Tibial artery (tissue), 4 donors: ENCODE measurements around the gene ITFG1.
"Not testable (repeated sequence)": the region's sequence is repeated elsewhere in the genome, so short reads cannot be mapped to it uniquely, and the experiment has no call there.

Experiments
- DNase-seq, 2 donors: peaks; one replicate each; pipeline ENCODE4 v3.0.0-alpha.2; 2019
- H3K27ac ChIP-seq, 2 donors: fragments of 200-600 bp; sonication (generic) in 1 of 2; 1 replicate in 1 of 2; 2 replicates in 1 of 2; pipeline ENCODE4 v1.5.1; 2018 to 2019; ENCODE audit warnings: mild to moderate bottlenecking in 1 of 2
- H3K27me3 ChIP-seq, 2 donors: fragments of 200-600 bp; sonication (generic) in 1 of 2; one replicate each; pipeline versions ENCODE4 v1.5.1 to v1.6.0; 2016 to 2019
- H3K36me3 ChIP-seq, 3 donors: fragments of 200-600 bp; sonication (generic) in 2 of 3; one replicate each; pipeline ENCODE4 v1.5.1; 2016 to 2019; ENCODE audit warnings: mild to moderate bottlenecking in 2 of 3
- H3K4me1 ChIP-seq, 4 donors: fragments of 200-600 bp; sonication (generic) in 2 of 4; 1 replicate in 3 of 4; 2 replicates in 1 of 4; pipeline ENCODE4 v1.5.1; 2016 to 2019
- H3K4me3 ChIP-seq, 2 donors: fragments of 200-600 bp; sonication (generic) in 1 of 2; 1 replicate in 1 of 2; 2 replicates in 1 of 2; pipeline ENCODE4 v1.5.1; 2018 to 2019; ENCODE audit warnings: mild to moderate bottlenecking in 2 of 2
- H3K9me3 ChIP-seq, 3 donors: fragments of 200-600 bp; sonication (generic) in 1 of 3; one replicate each; pipeline ENCODE4 v1.5.1; 2016 to 2019
- intact Hi-C: fragments of 100-400 bp; cut with DNase I; formaldehyde crosslinking; loops from one replicate; pipeline ENCODE4 v1.15.0; 2023; ENCODE audit warnings: low total_unique reads
- TF ChIP-seq, protein P1 (sequence below), 2 experiments: fragments of 200-600 bp in 1 of 2; fragments of 450-650 bp in 1 of 2; IDR thresholded peaks; one replicate each; pipeline ENCODE4 v1.5.1; 2017 to 2019; ENCODE audit warnings: antibody characterized with exemption in 2 of 2, mild to moderate bottlenecking in 1 of 2, moderate library complexity in 1 of 2

Gene ITFG1

DNA sequence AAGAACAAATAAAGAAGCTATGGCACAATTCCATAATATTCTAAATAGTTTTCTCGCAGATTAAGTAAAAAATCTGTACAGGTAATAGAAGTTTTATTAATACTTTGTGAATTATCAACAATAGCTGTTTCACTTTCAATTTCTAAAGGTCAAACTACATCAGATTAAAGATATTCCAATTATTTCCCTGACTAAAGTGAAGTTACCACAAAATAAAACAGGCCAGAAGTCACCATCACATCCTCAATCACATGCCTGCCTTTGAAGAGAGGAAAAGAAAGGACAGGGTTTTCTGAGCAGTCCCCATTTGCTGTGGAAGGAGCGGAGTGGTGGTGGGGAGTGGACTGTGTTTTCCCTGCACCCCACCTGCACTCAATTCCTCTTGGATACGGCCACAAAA is 11.1 kb downstream of the ITFG1 start:
- TF ChIP-seq, protein P1, sequence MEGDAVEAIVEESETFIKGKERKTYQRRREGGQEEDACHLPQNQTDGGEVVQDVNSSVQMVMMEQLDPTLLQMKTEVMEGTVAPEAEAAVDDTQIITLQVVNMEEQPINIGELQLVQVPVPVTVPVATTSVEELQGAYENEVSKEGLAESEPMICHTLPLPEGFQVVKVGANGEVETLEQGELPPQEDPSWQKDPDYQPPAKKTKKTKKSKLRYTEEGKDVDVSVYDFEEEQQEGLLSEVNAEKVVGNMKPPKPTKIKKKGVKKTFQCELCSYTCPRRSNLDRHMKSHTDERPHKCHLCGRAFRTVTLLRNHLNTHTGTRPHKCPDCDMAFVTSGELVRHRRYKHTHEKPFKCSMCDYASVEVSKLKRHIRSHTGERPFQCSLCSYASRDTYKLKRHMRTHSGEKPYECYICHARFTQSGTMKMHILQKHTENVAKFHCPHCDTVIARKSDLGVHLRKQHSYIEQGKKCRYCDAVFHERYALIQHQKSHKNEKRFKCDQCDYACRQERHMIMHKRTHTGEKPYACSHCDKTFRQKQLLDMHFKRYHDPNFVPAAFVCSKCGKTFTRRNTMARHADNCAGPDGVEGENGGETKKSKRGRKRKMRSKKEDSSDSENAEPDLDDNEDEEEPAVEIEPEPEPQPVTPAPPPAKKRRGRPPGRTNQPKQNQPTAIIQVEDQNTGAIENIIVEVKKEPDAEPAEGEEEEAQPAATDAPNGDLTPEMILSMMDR (IDR thresholded peaks at IDR 0.05): no peak
- H3K27ac ChIP-seq: no peak overlapping the region
- H3K36me3 ChIP-seq: peaks cover 31 to 51% (median 42%) of the 10 kb centered on the region in 3 donors
- H3K4me3 ChIP-seq: no peak overlapping the region
- H3K27me3 ChIP-seq: no peaks in the 10 kb centered on the region
- DNase-seq: no peak
- H3K9me3 ChIP-seq: no peaks in the 10 kb centered on the region
- intact Hi-C loops: no loop called here
- no peaks in the 10 kb centered on the region for H3K4me1 ChIP-seq

DNA sequence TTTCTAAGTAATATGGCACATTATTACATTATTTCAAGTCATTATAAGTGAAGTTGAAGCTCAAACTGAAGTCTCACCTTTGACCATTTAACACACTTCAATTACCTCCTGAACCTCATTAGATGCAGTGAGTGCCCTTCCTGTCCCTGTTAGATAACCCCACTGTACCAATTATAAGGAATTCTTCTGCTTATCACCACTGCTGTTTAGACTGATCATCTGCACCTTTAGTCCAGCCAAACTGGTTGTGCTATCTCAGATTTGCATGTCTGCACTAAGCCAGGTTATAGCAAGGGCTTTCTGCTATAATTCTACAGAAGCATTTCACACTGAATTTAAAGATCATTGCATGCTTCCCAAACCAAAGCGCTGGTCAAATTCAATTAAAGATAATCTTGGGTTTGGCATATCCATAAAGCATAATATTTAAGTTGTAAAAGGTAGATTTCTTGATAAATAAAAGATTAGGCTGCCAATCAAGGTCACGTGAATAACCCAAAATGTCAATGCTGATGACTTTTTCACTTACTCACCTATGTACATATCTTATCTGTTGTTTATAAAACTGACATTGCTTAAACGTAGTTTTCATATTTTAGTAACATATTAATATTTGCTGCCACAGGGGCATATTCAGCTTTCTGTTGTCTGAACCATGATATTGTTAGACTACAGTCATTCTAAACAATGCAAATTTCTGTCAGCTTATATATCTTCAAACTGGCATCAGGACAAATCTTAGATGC is 11.9 kb downstream of the ITFG1 start:
- peaks cover 31 to 50% (median 39%) of the 10 kb centered on the region in 3 donors for H3K36me3 ChIP-seq
- no peak for DNase-seq
- H3K4me1 ChIP-seq: no peaks in the 10 kb centered on the region
- H3K27me3 ChIP-seq: no peaks in the 10 kb centered on the region
- no peak overlapping the region for H3K4me3 ChIP-seq
- no peak overlapping the region for H3K27ac ChIP-seq
- H3K9me3 ChIP-seq: no peaks in the 10 kb centered on the region
- intact Hi-C loops: no loop called here
- TF ChIP-seq, protein P1 (IDR thresholded peaks at IDR 0.05): no peak

DNA sequence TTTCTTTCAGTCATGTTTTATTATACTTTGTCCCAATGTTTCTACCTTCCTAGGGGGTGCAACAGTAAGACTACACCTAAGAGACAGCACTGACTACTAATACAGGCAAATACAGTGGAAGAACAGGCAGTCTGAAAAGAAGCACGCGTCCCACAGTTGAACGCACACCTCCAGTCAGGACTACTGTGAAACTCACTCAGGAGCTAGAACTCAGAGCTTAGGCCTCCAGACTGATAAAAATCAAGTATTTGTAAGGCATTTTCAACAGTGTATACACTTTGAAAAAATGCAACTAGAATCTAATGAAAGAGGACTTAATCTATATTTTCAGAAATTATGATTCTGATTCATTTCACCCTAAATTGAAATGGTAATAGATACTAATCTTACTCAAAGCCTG is 14.4 kb downstream of the ITFG1 start:
- peaks cover 17 to 34% (median 18%) of the 10 kb centered on the region in 3 donors for H3K36me3 ChIP-seq
- intact Hi-C loops: no loop called here
- no peak for DNase-seq
- H3K4me3 ChIP-seq: no peak overlapping the region
- TF ChIP-seq, protein P1 (IDR thresholded peaks at IDR 0.05): no peak
- H3K4me1 ChIP-seq: no peaks in the 10 kb centered on the region
- H3K9me3 ChIP-seq: no peaks in the 10 kb centered on the region
- no peak overlapping the region for H3K27ac ChIP-seq
- H3K27me3 ChIP-seq: no peaks in the 10 kb centered on the region

DNA sequence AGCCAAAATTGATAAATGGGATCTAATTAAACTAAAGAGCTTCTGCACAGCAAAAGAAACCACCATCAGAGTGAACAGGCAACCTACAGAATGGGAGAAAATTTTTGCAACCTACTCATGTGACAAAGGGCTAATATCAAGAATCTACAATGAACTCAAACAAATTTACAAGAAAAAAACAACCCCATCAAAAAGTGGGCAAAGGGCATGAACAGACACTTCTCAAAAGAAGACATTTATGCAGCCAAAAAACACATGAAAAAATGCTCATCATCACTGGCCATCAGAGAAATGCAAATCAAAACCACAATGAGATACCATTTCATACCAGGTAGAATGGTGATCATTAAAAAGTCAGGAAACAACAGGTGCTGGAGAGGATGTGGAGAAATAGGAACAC is 18.0 kb downstream of the ITFG1 start:
- H3K4me3 ChIP-seq, H3K27me3 ChIP-seq, H3K9me3 ChIP-seq, H3K4me1 ChIP-seq, H3K27ac ChIP-seq, DNase-seq, intact Hi-C loops: not testable (repeated sequence)
- peaks cover 6 to 20% (median 6%) of the 10 kb centered on the region in 3 donors for H3K36me3 ChIP-seq

DNA sequence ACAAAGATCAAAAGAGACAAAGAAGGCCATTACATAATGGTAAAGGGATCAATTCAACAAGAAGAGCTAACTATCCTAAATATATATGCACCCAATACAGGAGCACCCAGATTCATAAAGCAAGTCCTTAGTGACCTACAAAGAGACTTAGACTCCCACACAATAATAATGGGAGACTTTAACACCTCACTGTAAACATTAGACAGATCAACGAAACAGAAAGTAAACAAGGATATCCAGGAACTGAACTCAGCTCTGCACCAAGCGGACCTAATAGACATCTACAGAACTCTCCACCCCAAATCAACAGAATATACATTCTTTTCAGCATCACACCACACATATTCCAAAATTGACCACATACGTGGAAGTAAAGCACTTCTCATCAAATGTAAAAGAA is 20.8 kb downstream of the ITFG1 start:
- DNase-seq, H3K4me3 ChIP-seq, H3K27me3 ChIP-seq, H3K27ac ChIP-seq, intact Hi-C loops, H3K9me3 ChIP-seq, H3K4me1 ChIP-seq: not testable (repeated sequence)
- peaks cover 0 to 18% (median 7%) of the 10 kb centered on the region in 3 donors for H3K36me3 ChIP-seq

DNA sequence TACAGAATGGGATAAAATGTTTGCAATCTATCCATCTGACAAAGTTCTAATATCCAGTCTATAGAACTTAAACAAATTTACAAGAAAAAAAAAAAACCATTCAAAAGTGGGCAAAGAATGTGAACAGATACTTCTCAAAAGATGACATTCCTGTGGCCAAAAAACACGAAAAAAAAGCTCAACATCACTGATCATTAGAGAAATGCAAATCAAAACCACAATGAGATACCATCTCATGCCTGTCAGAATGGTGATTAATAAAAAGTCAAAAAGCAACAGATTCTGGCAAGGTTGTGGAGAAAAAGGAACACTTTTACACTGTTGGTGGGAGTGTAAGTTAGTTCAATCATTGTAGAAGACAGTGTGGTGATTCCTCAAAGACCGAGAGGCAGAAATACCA is 26.6 kb downstream of the ITFG1 start:
- H3K27ac ChIP-seq, intact Hi-C loops, H3K27me3 ChIP-seq, H3K9me3 ChIP-seq, H3K4me3 ChIP-seq, DNase-seq, H3K4me1 ChIP-seq: not testable (repeated sequence)
- peaks cover 0 to 13% (median 7%) of the 10 kb centered on the region in 3 donors for H3K36me3 ChIP-seq

DNA sequence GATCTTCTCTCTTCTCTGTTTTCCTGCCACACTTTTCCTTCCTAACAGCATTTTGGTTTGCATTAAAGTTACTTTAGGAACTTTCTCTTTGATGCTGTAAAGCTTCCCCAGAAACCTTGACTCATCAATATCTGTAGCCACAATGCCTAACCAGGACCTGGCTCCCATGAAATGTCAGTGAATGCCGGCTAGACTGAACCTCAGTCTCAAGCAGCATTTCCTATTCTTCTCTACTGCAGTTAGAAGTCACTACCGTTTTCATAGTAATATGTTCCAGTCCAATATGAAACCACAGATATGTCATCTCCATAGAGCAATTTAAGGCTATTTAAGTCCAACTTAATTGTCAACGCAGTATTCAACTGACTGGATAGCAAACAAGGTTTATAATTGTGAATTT is 28.9 kb downstream of the ITFG1 start:
- Histone ChIP-seq H3K27ac (no peak overlapping the region), H3K27me3 (no peaks in the 10 kb centered on the region), H3K4me3 (no peak overlapping the region), H3K36me3 (peaks cover 8 to 15% (median 12%) of the 10 kb centered on the region in 3 donors), H3K9me3 (no peaks in the 10 kb centered on the region), H3K4me1 (no peaks in the 10 kb centered on the region)
- DNase-seq: no peak
- intact Hi-C loops: no loop called here
- TF ChIP-seq, protein P1 (IDR thresholded peaks at IDR 0.05): no peak
